Measurements from ENCODE around the gene FZD4.

Gene FZD4

GRCh38 chr11:86912238-86912637 lies 43.0 kb downstream of the FZD4 start:
- DNase-seq (ENCODE audit: low read depth): no peak

GRCh38 chr11:86910592-86910991 lies 44.6 kb downstream of the FZD4 start:
- no peak for DNase-seq (ENCODE audit: low read depth)

- DNase-seq (ENCODE audit: low read depth): no peak
Observed at GRCh38 chr11:86906198-86906597, 49.0 kb downstream of the FZD4 start.

- no peak for DNase-seq (ENCODE audit: low read depth)
Observed at GRCh38 chr11:86905252-86905651, 49.9 kb downstream of the FZD4 start.

- no peak for DNase-seq (ENCODE audit: low read depth)
Observed at GRCh38 chr11:86904001-86904400, 51.2 kb downstream of the FZD4 start.

- no peak for DNase-seq (ENCODE audit: low read depth)
Observed at GRCh38 chr11:86902345-86902744, 52.9 kb downstream of the FZD4 start.

GRCh38 chr11:86901599-86901998 lies 53.6 kb downstream of the FZD4 start:
- no peak for DNase-seq (ENCODE audit: low read depth)

- no peak for DNase-seq (ENCODE audit: low read depth)
Observed at GRCh38 chr11:86900162-86900561, 55.0 kb downstream of the FZD4 start.

- DNase-seq (ENCODE audit: low read depth): no peak
Observed at GRCh38 chr11:86898689-86899088, 56.5 kb downstream of the FZD4 start.

- DNase-seq (ENCODE audit: low read depth): peak; percentile 56
Observed at GRCh38 chr11:86896441-86896841, 58.8 kb downstream of the FZD4 start.
